ENCODE results near the gene KLHL21. TPM values are rescaled to one million over a fixed set of nuclear protein-coding genes. Genes with fewer than 3 reads are reported as not detected.

The KLHL21 gene
- total RNA-seq, 1 donor from 2014 or later: 22.6 TPM

GRCh38 chr1:6627841-6628545 is 25.3 kb upstream of the KLHL21 start:
- Histone ChIP-seq H3K4me3 (no peak overlapping the region), H3K36me3 (peaks cover 59% of the 10 kb centered on the region), H3K27me3 (ENCODE audit: low read depth) (no peaks in the 10 kb centered on the region), H3K9me3 (no peaks in the 10 kb centered on the region), H3K4me1 (peaks cover 25% of the 10 kb centered on the region), H3K27ac (no peak overlapping the region)
- TF ChIP-seq, protein P1, sequence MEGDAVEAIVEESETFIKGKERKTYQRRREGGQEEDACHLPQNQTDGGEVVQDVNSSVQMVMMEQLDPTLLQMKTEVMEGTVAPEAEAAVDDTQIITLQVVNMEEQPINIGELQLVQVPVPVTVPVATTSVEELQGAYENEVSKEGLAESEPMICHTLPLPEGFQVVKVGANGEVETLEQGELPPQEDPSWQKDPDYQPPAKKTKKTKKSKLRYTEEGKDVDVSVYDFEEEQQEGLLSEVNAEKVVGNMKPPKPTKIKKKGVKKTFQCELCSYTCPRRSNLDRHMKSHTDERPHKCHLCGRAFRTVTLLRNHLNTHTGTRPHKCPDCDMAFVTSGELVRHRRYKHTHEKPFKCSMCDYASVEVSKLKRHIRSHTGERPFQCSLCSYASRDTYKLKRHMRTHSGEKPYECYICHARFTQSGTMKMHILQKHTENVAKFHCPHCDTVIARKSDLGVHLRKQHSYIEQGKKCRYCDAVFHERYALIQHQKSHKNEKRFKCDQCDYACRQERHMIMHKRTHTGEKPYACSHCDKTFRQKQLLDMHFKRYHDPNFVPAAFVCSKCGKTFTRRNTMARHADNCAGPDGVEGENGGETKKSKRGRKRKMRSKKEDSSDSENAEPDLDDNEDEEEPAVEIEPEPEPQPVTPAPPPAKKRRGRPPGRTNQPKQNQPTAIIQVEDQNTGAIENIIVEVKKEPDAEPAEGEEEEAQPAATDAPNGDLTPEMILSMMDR (IDR thresholded peaks at IDR 0.05): no peak
- DNase-seq: no peak
- no peak for ATAC-seq
- intact Hi-C loops (cut with DNase I): no loop called here

DNA sequence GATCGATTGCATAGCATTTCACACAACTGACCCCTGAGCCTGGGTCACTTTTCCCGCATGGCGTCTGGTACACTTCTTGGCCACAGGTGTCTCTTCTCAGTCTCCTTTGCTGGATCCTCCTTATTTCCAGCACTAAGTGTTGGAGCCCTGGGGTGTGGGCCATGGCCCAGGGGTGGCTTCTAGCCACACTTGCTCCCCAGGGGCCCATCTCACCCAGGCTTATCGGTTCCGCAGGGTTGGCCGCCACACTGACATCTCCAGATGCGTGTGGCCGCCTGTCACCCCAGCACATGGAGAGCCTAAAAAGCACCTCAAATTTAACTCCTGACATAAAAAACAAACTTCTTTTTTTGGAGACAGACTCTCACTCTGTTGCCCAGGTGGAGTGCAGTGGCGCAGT is 24.4 kb upstream of the KLHL21 start:
- DNase-seq: no peak
- no peaks in the 10 kb centered on the region for H3K27me3 ChIP-seq (ENCODE audit: low read depth)
- intact Hi-C loops (cut with DNase I): no loop called here
- H3K9me3 ChIP-seq: no peaks in the 10 kb centered on the region
- peaks cover 25% of the 10 kb centered on the region for H3K4me1 ChIP-seq
- TF ChIP-seq, protein P1 (IDR thresholded peaks at IDR 0.05): no peak
- ATAC-seq: no peak
- H3K27ac ChIP-seq: no peak overlapping the region
- peaks cover 59% of the 10 kb centered on the region for H3K36me3 ChIP-seq
- H3K4me3 ChIP-seq: no peak overlapping the region

GRCh38 chr1:6625584-6626149 is 23.0 kb upstream of the KLHL21 start:
- Histone ChIP-seq H3K36me3 (peaks cover 59% of the 10 kb centered on the region), H3K27ac (peak overlapping the region; percentile 85), H3K9me3 (no peaks in the 10 kb centered on the region), H3K4me1 (peaks cover 25% of the 10 kb centered on the region), H3K4me3 (peak overlapping the region; percentile 91), H3K27me3 (ENCODE audit: low read depth) (no peaks in the 10 kb centered on the region)
- DNase-seq (no peak), ATAC-seq (peak in 1 of 2 donors; percentile 4)
- TF ChIP-seq, protein P1 (IDR thresholded peaks at IDR 0.05): no peak
- intact Hi-C loops (cut with DNase I): no loop called here

DNA sequence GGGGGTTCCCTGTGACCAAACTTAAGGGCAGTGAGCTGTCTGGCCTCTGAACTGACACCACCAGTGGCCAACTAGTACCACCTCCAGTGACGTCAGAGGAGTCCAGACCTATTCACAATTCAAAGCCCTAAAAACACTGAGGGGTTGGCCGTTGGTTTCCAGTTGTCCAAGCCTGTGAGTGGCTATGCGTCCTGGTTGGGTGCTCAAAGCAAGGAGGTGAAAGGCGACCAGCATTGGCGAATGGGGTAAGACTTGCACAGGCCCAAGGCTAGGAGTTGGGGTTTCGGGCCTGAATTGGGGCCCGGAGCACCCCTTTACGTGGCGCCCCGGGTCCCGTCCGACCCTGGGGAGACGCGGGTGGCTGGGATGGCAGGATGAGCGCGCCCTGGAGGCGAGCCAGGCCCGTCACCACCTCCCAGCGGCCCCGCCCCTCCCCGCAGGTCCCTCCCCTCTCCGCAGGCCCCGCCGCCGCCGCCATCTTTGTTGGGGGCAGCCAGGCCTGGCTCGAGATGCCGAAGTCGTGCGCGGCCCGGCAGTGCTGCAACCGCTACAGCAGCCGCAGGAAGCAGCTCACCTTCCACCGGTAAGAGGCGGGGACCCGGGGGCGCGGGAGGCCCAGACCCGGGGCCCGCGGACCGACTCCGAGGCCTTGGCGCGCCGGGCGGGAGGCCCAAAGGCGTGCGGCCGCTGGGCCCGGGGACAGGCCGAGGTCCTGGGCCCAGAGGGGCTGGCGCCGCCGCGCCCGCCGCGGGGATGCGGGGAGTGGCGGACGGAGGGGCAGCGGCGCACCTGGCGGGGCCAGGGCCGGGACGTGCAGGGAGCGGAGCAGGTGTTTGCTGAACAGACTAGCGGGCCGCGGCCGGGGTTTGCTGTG is 22.3 kb upstream of the KLHL21 start, which contains the start of gene THAP3:
THAP3 (plus strand) TSS at position 159 of the 874 bp plus-strand sequence; CDS start at position 510, 351 bp downstream.
- Histone ChIP-seq H3K36me3 (peaks cover 59% of the 10 kb centered on the region), H3K27me3 (ENCODE audit: low read depth) (no peaks in the 10 kb centered on the region), H3K27ac (peak within 1 kb of the TSS; percentile 85), H3K4me3 (peak within 1 kb of the TSS; percentile 91), H3K4me1 (peaks cover 25% of the 10 kb centered on the region), H3K9me3 (no peaks in the 10 kb centered on the region)
- intact Hi-C loops (cut with DNase I): no loop called here
- TF ChIP-seq, protein P1 (IDR thresholded peaks at IDR 0.05): peak; percentile 24
- peak; percentile 91 for DNase-seq
- ATAC-seq: peak; percentile 95 to 97

GRCh38 chr1:6623269-6623965 is 20.7 kb upstream of the KLHL21 start:
- no peak overlapping the region for H3K27ac ChIP-seq

More at GRCh38 chr1:6623269-6623965, 20.7 kb upstream of the KLHL21 start:
- DNase-seq (no peak), ATAC-seq (no peak)
- H3K36me3 ChIP-seq: peaks cover 53% of the 10 kb centered on the region
- no peak overlapping the region for H3K4me3 ChIP-seq
- H3K27me3 ChIP-seq (ENCODE audit: low read depth): no peaks in the 10 kb centered on the region
- intact Hi-C loops (cut with DNase I): no loop called here
- peaks cover 25% of the 10 kb centered on the region for H3K4me1 ChIP-seq
- H3K9me3 ChIP-seq: no peaks in the 10 kb centered on the region
- TF ChIP-seq, protein P1 (IDR thresholded peaks at IDR 0.05): no peak
